Right atrium auricular region (tissue), 2 donors: ENCODE results near the gene LAMA2. TPM values are rescaled to one million over a fixed set of nuclear protein-coding genes. Genes with fewer than 3 reads are reported as not detected.

Experiments
- DNase-seq: peaks from one replicate; pipeline ENCODE4 v3.0.0-alpha.2; 2019; ENCODE audit warnings: low spot score
- H3K27ac ChIP-seq, 2 donors: fragments of 200-600 bp; sonication (generic); 1 replicate in 1 of 2; 2 replicates in 1 of 2; pipeline ENCODE4 v1.5.1; 2016 to 2019
- H3K27me3 ChIP-seq, 2 donors: fragments of 200-600 bp; sonication (generic); one replicate each; pipeline versions ENCODE4 v1.5.1 to v1.6.0; 2017 to 2019
- H3K36me3 ChIP-seq: fragments of 200-600 bp; sonication (generic); one replicate; pipeline ENCODE4 v1.5.1; 2016
- H3K4me1 ChIP-seq, 2 donors: fragments of 200-600 bp; sonication (generic); one replicate each; pipeline versions ENCODE4 v1.5.1 to v1.6.0; 2017 to 2019
- H3K4me3 ChIP-seq, 2 donors: fragments of 200-600 bp; sonication (generic); 1 replicate in 1 of 2; 2 replicates in 1 of 2; pipeline ENCODE4 v1.5.1; 2017 to 2019; ENCODE audit warnings: mild to moderate bottlenecking in 1 of 2, moderate library complexity in 1 of 2
- H3K9me3 ChIP-seq, 2 donors: fragments of 200-600 bp; sonication (generic); one replicate each; pipeline ENCODE4 v1.5.1; 2019
- total RNA-seq, 2 donors: library from RNA; depleted of rRNA; stranded (reverse); fragments of >200 nt; gene quantifications; one replicate each; pipeline ENCODE4 v1.1.0, GENCODE V29; 2016
- TF ChIP-seq, protein P1 (sequence below), 2 donors: fragments of 200-600 bp; sonication (generic); IDR thresholded peaks; one replicate each; pipeline ENCODE4 v1.5.1; 2019; ENCODE audit warnings: antibody characterized with exemption in 2 of 2

Gene LAMA2
- total RNA-seq, 2 donors from 2014 or later, result 150 to 166 TPM

GRCh38 chr6:129217701-129218100 lies 334.8 kb downstream of the LAMA2 start:
- no peak for DNase-seq
- no peaks in the 10 kb centered on the region for H3K27me3 ChIP-seq
- no peaks in the 10 kb centered on the region for H3K4me1 ChIP-seq
- H3K4me3 ChIP-seq, result no peak overlapping the region
- TF ChIP-seq, protein P1, sequence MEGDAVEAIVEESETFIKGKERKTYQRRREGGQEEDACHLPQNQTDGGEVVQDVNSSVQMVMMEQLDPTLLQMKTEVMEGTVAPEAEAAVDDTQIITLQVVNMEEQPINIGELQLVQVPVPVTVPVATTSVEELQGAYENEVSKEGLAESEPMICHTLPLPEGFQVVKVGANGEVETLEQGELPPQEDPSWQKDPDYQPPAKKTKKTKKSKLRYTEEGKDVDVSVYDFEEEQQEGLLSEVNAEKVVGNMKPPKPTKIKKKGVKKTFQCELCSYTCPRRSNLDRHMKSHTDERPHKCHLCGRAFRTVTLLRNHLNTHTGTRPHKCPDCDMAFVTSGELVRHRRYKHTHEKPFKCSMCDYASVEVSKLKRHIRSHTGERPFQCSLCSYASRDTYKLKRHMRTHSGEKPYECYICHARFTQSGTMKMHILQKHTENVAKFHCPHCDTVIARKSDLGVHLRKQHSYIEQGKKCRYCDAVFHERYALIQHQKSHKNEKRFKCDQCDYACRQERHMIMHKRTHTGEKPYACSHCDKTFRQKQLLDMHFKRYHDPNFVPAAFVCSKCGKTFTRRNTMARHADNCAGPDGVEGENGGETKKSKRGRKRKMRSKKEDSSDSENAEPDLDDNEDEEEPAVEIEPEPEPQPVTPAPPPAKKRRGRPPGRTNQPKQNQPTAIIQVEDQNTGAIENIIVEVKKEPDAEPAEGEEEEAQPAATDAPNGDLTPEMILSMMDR (IDR thresholded peaks at IDR 0.05), result no peak
- H3K36me3 ChIP-seq, result no peaks in the 10 kb centered on the region
- H3K9me3 ChIP-seq, result peaks cover 0 to 3% of the 10 kb centered on the region in 2 donors
- no peak overlapping the region for H3K27ac ChIP-seq

GRCh38 chr6:129233458-129234134 lies 350.7 kb downstream of the LAMA2 start:
- TF ChIP-seq, protein P1 (IDR thresholded peaks at IDR 0.05), result no peak
- Histone ChIP-seq H3K4me3 (no peak overlapping the region), H3K36me3 (no peaks in the 10 kb centered on the region), H3K9me3 (no peaks in the 10 kb centered on the region), H3K27me3 (no peaks in the 10 kb centered on the region), H3K4me1 (peaks cover 2 to 14% of the 10 kb centered on the region in 2 donors), H3K27ac (no peak overlapping the region)
- DNase-seq, result no peak

GRCh38 chr6:129235167-129236000 lies 352.4 kb downstream of the LAMA2 start:
- H3K4me1 ChIP-seq, result peaks cover 2 to 14% of the 10 kb centered on the region in 2 donors
- no peaks in the 10 kb centered on the region for H3K36me3 ChIP-seq
- no peak overlapping the region for H3K4me3 ChIP-seq
- no peaks in the 10 kb centered on the region for H3K27me3 ChIP-seq
- H3K27ac ChIP-seq, result peak overlapping the region in 1 of 2 donors; percentile 27
- H3K9me3 ChIP-seq, result no peaks in the 10 kb centered on the region
- DNase-seq, result no peak
- TF ChIP-seq, protein P1 (IDR thresholded peaks at IDR 0.05), result no peak

DNA sequence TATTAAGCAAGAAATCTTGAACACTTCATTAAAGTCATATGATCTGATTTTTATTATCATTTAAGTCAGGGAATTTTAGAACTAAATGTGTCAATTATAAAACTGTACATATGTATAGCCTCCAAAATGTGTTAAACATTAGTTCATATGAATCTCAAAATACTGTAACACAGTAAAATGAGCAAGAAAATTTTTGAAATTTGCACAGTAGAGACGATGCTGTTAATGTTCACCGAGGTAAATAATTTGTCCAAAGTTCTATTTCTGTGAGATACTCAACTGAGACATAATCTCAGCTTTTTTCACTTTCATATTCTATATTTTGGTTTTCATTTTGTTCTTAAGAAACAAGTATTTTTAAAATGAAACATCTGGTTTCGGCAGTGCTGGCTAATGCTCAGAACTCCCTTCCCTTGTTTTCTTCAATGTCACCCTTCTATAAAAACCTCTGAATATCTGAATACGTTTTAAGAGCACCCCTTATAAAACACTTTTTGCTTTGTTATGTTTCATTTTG lies 353.1 kb downstream of the LAMA2 start:
- Histone ChIP-seq H3K27me3 (no peaks in the 10 kb centered on the region), H3K36me3 (no peaks in the 10 kb centered on the region), H3K9me3 (no peaks in the 10 kb centered on the region), H3K4me3 (no peak overlapping the region), H3K27ac (peak overlapping the region in 1 of 2 donors; percentile 1), H3K4me1 (peaks cover 2 to 14% of the 10 kb centered on the region in 2 donors)
- DNase-seq, result no peak
- TF ChIP-seq, protein P1 (IDR thresholded peaks at IDR 0.05), result no peak

DNA sequence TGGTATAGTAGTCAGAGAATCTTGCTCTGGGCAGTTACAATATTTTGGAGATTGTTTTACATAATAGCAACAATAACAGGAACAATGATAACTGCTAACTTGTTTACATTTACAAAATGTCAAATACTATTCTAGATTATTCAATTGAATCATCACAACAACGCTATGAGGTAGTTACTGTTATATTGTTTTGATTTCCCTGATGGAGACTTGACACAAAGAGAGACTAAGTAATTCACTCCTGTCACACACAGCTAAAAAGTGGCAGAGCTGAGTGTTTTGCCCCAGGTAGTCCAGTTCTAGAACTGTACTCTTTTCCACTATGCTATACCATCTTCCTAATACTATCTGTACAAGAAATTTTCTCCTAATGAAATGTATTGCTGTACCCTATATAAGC lies 356.1 kb downstream of the LAMA2 start:
- Histone ChIP-seq H3K27ac (no peak overlapping the region), H3K36me3 (no peaks in the 10 kb centered on the region), H3K4me1 (peaks cover 2 to 30% of the 10 kb centered on the region in 2 donors), H3K27me3 (no peaks in the 10 kb centered on the region), H3K4me3 (no peak overlapping the region), H3K9me3 (no peaks in the 10 kb centered on the region)
- TF ChIP-seq, protein P1 (IDR thresholded peaks at IDR 0.05), result no peak
- no peak for DNase-seq
